Measurements from ENCODE around the gene CSF1.
A peak's percentile ranks its signal among the peaks of the same experiment; 100 is the strongest.
"Not testable (repeated sequence)": the region's sequence is repeated elsewhere in the genome, so short reads cannot be mapped to it uniquely, and the experiment has no call there.

The CSF1 gene

GRCh38 chr1:109903376-109903930 lies 7.2 kb upstream of the CSF1 start:
- no peak for DNase-seq

GRCh38 chr1:109904105-109904817 lies 6.4 kb upstream of the CSF1 start:
- no peak for DNase-seq

GRCh38 chr1:109905491-109905890 lies 5.2 kb upstream of the CSF1 start:
- no peak for DNase-seq

- peak; percentile 86 for DNase-seq
Measured at GRCh38 chr1:109906160-109906838, 4.3 kb upstream of the CSF1 start.

- DNase-seq, result no peak
Measured at GRCh38 chr1:109906839-109907180, 3.8 kb upstream of the CSF1 start.

- DNase-seq, result no peak
Measured at GRCh38 chr1:109907190-109907774, 3.4 kb upstream of the CSF1 start.

- DNase-seq, result no peak
Measured at GRCh38 chr1:109908836-109909235, 1.8 kb upstream of the CSF1 start.

- DNase-seq, result no peak
Measured at GRCh38 chr1:109909561-109909960, 1.1 kb upstream of the CSF1 start.

- peak; percentile 24 for DNase-seq
Measured at GRCh38 chr1:109910963-109911798, 532 bp downstream of the CSF1 start.

GRCh38 chr1:109912214-109912861 lies 1.7 kb downstream of the CSF1 start:
- DNase-seq, result no peak

- DNase-seq, result no peak
Measured at GRCh38 chr1:109912873-109913272, 2.2 kb downstream of the CSF1 start.

GRCh38 chr1:109913360-109913879 lies 2.8 kb downstream of the CSF1 start:
- no peak for DNase-seq

- no peak for DNase-seq
Measured at GRCh38 chr1:109914587-109915240, 4.1 kb downstream of the CSF1 start.

GRCh38 chr1:109917051-109917767 lies 6.6 kb downstream of the CSF1 start:
- no peak for DNase-seq

GRCh38 chr1:109917768-109918606 lies 7.3 kb downstream of the CSF1 start:
- DNase-seq, result no peak

GRCh38 chr1:109918671-109919070 lies 8.0 kb downstream of the CSF1 start:
- DNase-seq, result no peak

- DNase-seq, result no peak
Measured at GRCh38 chr1:109919303-109919702, 8.7 kb downstream of the CSF1 start.

- not testable (repeated sequence) for DNase-seq
Measured at GRCh38 chr1:109920391-109920790, 9.7 kb downstream of the CSF1 start.

- no peak for DNase-seq
Measured at GRCh38 chr1:109922326-109922725, 11.7 kb downstream of the CSF1 start.
